H9 (cell line): Measurements from ENCODE around the gene TRPM3. TPM values are rescaled to one million over a fixed set of nuclear protein-coding genes. Genes with fewer than 3 reads are reported as not detected.

Experiments
- DNase-seq: peaks from one replicate; pipeline ENCODE4 v3.0.0-alpha.2; 2017
- H2AFZ ChIP-seq: one replicate; pipeline ENCODE4 v1.6.1; 2013; ENCODE audit warnings: mild to moderate bottlenecking, low read length, control low read depth, moderate library complexity
- H2AK5ac ChIP-seq: 2 replicates; pipeline ENCODE4 v1.6.1; 2013; ENCODE audit warnings: low read length, control low read depth, mixed read lengths; ENCODE audit not compliant: insufficient read length
- H2BK120ac ChIP-seq: one replicate; pipeline ENCODE4 v1.6.1; 2013; ENCODE audit warnings: low read depth, mild to moderate bottlenecking, low read length, control low read depth, inconsistent platforms; ENCODE audit not compliant: poor library complexity, severe bottlenecking
- H2BK12ac ChIP-seq: 2 replicates; pipeline ENCODE4 v1.6.1; 2013; ENCODE audit warnings: low read length, control low read depth, mixed read lengths, low read depth; ENCODE audit not compliant: insufficient read length
- H2BK15ac ChIP-seq: 2 replicates; pipeline ENCODE4 v1.6.1; 2013; ENCODE audit warnings: low read depth, low read length, control low read depth
- H2BK20ac ChIP-seq: one replicate; pipeline ENCODE4 v1.6.1; 2013; ENCODE audit warnings: low read depth, mild to moderate bottlenecking, low read length, control low read depth, inconsistent platforms; ENCODE audit not compliant: poor library complexity, severe bottlenecking
- H2BK5ac ChIP-seq: 2 replicates; pipeline ENCODE4 v1.6.1; 2013; ENCODE audit warnings: low read length, control low read depth, mixed read lengths; ENCODE audit not compliant: insufficient read length
- H3K14ac ChIP-seq: 2 replicates; pipeline ENCODE4 v1.6.1; 2013; ENCODE audit warnings: low read length, control low read depth; ENCODE audit not compliant: insufficient read depth
- H3K18ac ChIP-seq: 2 replicates; pipeline ENCODE4 v1.6.1; 2013; ENCODE audit warnings: low read depth, mild to moderate bottlenecking, mixed read lengths, low read length, control low read depth; ENCODE audit not compliant: insufficient read length
- H3K23ac ChIP-seq: 2 replicates; pipeline ENCODE4 v1.6.1; 2013; ENCODE audit warnings: low read length, control low read depth, mixed read lengths, low read depth; ENCODE audit not compliant: insufficient read length
- H3K23me2 ChIP-seq: 2 replicates; pipeline ENCODE4 v1.6.1; 2013; ENCODE audit warnings: low read depth, mild to moderate bottlenecking, mixed read lengths, low read length, control low read depth; ENCODE audit not compliant: insufficient read length, poor library complexity, severe bottlenecking
- H3K27ac ChIP-seq: 2 replicates; pipeline ENCODE4 v1.5.1; 2013; ENCODE audit warnings: low read length, control low read depth, mixed read lengths, low read depth; ENCODE audit not compliant: insufficient read length
- H3K27me3 ChIP-seq: 2 replicates; pipeline ENCODE4 v1.6.1; 2013; ENCODE audit warnings: low read length, control low read depth, inconsistent platforms; ENCODE audit not compliant: insufficient read depth
- H3K4ac ChIP-seq: 2 replicates; pipeline ENCODE4 v1.6.1; 2013; ENCODE audit warnings: low read depth, mild to moderate bottlenecking, control low read depth, inconsistent platforms, low read length, moderate library complexity
- H3K4me1 ChIP-seq: 2 replicates; pipeline ENCODE4 v1.6.1; 2013; ENCODE audit warnings: low read length, control low read depth, inconsistent platforms; ENCODE audit not compliant: insufficient read depth
- H3K4me2 ChIP-seq: 2 replicates; pipeline ENCODE4 v1.6.1; 2013; ENCODE audit warnings: low read length, control low read depth, mixed read lengths; ENCODE audit not compliant: insufficient read length, insufficient read depth
- H3K56ac ChIP-seq: 2 replicates; pipeline ENCODE4 v1.6.1; 2013; ENCODE audit warnings: low read depth, mild to moderate bottlenecking, mixed read lengths, low read length, control low read depth; ENCODE audit not compliant: insufficient read length
- H3K79me1 ChIP-seq: 2 replicates; pipeline ENCODE4 v1.6.1; 2013; ENCODE audit warnings: low read depth, mild to moderate bottlenecking, moderate library complexity, low read length, control low read depth, inconsistent platforms; ENCODE audit not compliant: insufficient read depth, poor library complexity, severe bottlenecking
- H3K79me2 ChIP-seq: 2 replicates; pipeline ENCODE4 v1.6.1; 2013; ENCODE audit warnings: low read length, control low read depth, inconsistent platforms; ENCODE audit not compliant: insufficient read depth
- H3K9ac ChIP-seq: 2 replicates; pipeline ENCODE4 v1.6.1; 2013; ENCODE audit warnings: low read length, control low read depth, mixed read lengths; ENCODE audit not compliant: insufficient read length; ENCODE audit errors: extremely low read depth
- H3K9me3 ChIP-seq: one replicate; pipeline ENCODE4 v1.6.1; 2013; ENCODE audit warnings: low read depth, low read length, inconsistent platforms; ENCODE audit not compliant: control insufficient read depth
- H3T11ph ChIP-seq: one replicate; pipeline ENCODE4 v1.6.1; 2013; ENCODE audit warnings: mild to moderate bottlenecking, low read length, control low read depth, inconsistent platforms
- H4K20me1 ChIP-seq: one replicate; pipeline ENCODE4 v1.6.1; 2013; ENCODE audit not compliant: control insufficient read depth, insufficient read length, insufficient read depth
- H4K5ac ChIP-seq: 2 replicates; pipeline ENCODE4 v1.6.1; 2013; ENCODE audit warnings: low read depth, mild to moderate bottlenecking, mixed read lengths, low read length, control low read depth; ENCODE audit not compliant: insufficient read length
- H4K8ac ChIP-seq: replicated peaks from 2 replicates; pipeline ENCODE4 v1.6.1; 2013; ENCODE audit warnings: low read length, control low read depth, mixed read lengths, low read depth; ENCODE audit not compliant: insufficient read length
- H4K91ac ChIP-seq: 2 replicates; pipeline ENCODE4 v1.6.1; 2013; ENCODE audit warnings: low read depth, mild to moderate bottlenecking, moderate library complexity, mixed read lengths, low read length, control low read depth; ENCODE audit not compliant: insufficient read length
- H3K27ac Mint-ChIP-seq, 3 experiments: 2 replicates in 2 of 3; 3 replicates in 1 of 3; pipeline ENCODE4 v1.8.0; 2020 to 2021; ENCODE audit warnings: mixed read lengths in 3 of 3, mild to moderate bottlenecking in 1 of 3, moderate library complexity in 1 of 3
- H3K27me3 Mint-ChIP-seq: 2 replicates; pipeline ENCODE4 v1.8.0; 2021; ENCODE audit warnings: low read depth, mild to moderate bottlenecking, moderate library complexity, mixed read lengths
- H3K36me3 Mint-ChIP-seq, 3 experiments: 2 replicates in 2 of 3; 3 replicates in 1 of 3; pipeline ENCODE4 v1.8.0; 2020 to 2021; ENCODE audit warnings: low read depth in 3 of 3, mixed read lengths in 3 of 3; ENCODE audit not compliant: insufficient read depth in 1 of 3
- H3K4me1 Mint-ChIP-seq, 2 experiments: 2 replicates each; pipeline ENCODE4 v1.8.0; 2020; ENCODE audit warnings: mixed read lengths in 2 of 2
- H3K4me3 Mint-ChIP-seq, 2 experiments: 2 replicates in 1 of 2; 3 replicates in 1 of 2; pipeline ENCODE4 v1.8.0; 2020 to 2021; ENCODE audit warnings: mild to moderate bottlenecking in 2 of 2, mixed read lengths in 2 of 2, moderate library complexity in 1 of 2
- H3K9me3 Mint-ChIP-seq, 2 experiments: 2 replicates in 1 of 2; 3 replicates in 1 of 2; pipeline ENCODE4 v1.8.0; 2020; ENCODE audit warnings: mild to moderate bottlenecking in 2 of 2, mixed read lengths in 2 of 2, moderate library complexity in 1 of 2
- WGBS: extraction: QIAGEN DNeasy Blood & Tissue Kit; methylation state at CpG from one replicate; pipeline ENCODE4 v1.1.7; 2013; ENCODE audit warnings: missing lambda C conversion rate, low lambda C conversion rate, mixed read lengths; ENCODE audit not compliant: insufficient read length; ENCODE audit errors: extremely low coverage; 5-methylcytosine and 5-hydroxymethylcytosine counted together
- total RNA-seq: library from RNA; stranded (reverse); gene quantifications from 2 replicates; pipeline ENCODE4 v1.2.1, GENCODE V29; 2021
- TF ChIP-seq, protein P1 (sequence below): fragments of 200-600 bp; sonication (generic); conservative IDR thresholded peaks from 3 replicates; pipeline ENCODE4 v1.8.0; 2021; ENCODE audit warnings: antibody characterized with exemption, mild to moderate bottlenecking

The TRPM3 gene
- total RNA-seq, 1 experiment from 2014 or later, result 10.3 TPM

GRCh38 chr9:70994582-70994981, 126.8 kb downstream of the TRPM3 start:
- Histone ChIP-seq H2BK120ac (no peak overlapping the region), H3K14ac (no peak overlapping the region), H3K4ac (no peak overlapping the region), H3K79me1 (no peaks in the 10 kb centered on the region), H3K18ac (no peak overlapping the region), H2BK12ac (no peak overlapping the region), H3K79me2 (no peaks in the 10 kb centered on the region), H3K23me2 (no peaks in the 10 kb centered on the region), H3K56ac (no peak overlapping the region), H3K9me3 (no peaks in the 10 kb centered on the region), H3K23ac (no peak overlapping the region), H4K5ac (no peak overlapping the region), H3T11ph (no peak overlapping the region), H4K8ac (no peak overlapping the region), H3K27ac (no peak overlapping the region), H2AK5ac (no peak overlapping the region), H3K4me2 (no peak overlapping the region), H3K9ac (no peak overlapping the region), H4K20me1 (no peaks in the 10 kb centered on the region), H3K4me1 (peaks cover 6% of the 10 kb centered on the region; the same call in 1 of the 2 replicates), H2BK15ac (no peak overlapping the region), H3K27me3 (no peaks in the 10 kb centered on the region), H2BK20ac (no peak overlapping the region), H2BK5ac (no peak overlapping the region), H4K91ac (no peak overlapping the region), H2AFZ (no peak overlapping the region)
- Mint-ChIP-seq H3K9me3 (no peaks in the 10 kb centered on the region), H3K4me3 (no peak overlapping the region; a peak in 1 of 5 replicates), H3K36me3 (0 out of 7 replicates have a peak, but pooled peaks cover 0 to 4% (median 1%) of the 10 kb centered on the region in 3 experiments), H3K4me1 (peaks cover 9% of the 10 kb centered on the region in 2 experiments), H3K27me3 (no peaks in the 10 kb centered on the region), H3K27ac (0 out of 7 replicates have a peak overlapping the region, but pooled peaks of 1 of the 3 experiments have one; percentile 37)
- no peak for DNase-seq
- TF ChIP-seq, protein P1, sequence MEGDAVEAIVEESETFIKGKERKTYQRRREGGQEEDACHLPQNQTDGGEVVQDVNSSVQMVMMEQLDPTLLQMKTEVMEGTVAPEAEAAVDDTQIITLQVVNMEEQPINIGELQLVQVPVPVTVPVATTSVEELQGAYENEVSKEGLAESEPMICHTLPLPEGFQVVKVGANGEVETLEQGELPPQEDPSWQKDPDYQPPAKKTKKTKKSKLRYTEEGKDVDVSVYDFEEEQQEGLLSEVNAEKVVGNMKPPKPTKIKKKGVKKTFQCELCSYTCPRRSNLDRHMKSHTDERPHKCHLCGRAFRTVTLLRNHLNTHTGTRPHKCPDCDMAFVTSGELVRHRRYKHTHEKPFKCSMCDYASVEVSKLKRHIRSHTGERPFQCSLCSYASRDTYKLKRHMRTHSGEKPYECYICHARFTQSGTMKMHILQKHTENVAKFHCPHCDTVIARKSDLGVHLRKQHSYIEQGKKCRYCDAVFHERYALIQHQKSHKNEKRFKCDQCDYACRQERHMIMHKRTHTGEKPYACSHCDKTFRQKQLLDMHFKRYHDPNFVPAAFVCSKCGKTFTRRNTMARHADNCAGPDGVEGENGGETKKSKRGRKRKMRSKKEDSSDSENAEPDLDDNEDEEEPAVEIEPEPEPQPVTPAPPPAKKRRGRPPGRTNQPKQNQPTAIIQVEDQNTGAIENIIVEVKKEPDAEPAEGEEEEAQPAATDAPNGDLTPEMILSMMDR, result no peak
- WGBS, result no CpG with 5 or more reads among the region's 2 CpGs
